Endothelial cell of umbilical vein (primary cell): ENCODE measurements around the gene RTN1. TPM values are rescaled to one million over a fixed set of nuclear protein-coding genes. Genes with fewer than 3 reads are reported as not detected.

Experiments used
- BruUV-seq: library from RNA; stranded (reverse); fragments of 400-500 nt; replicated peaks from 2 replicates; lab custom pipeline; 2021; lab: Mats Ljungman, UMichigan
- CTCF ChIA-PET: fragments of 300-600, 350-600 bp; sonication (Branson Sonifier 250); formaldehyde crosslinking; loops from one replicate; lab custom pipeline; 2021; ENCODE audit warnings: antibody characterized with exemption, inconsistent platforms; lab: Charles Lee
- POLR2A ChIA-PET: fragments of 300-600, 350-600 bp; sonication (Branson Sonifier 250); formaldehyde crosslinking; loops from one replicate; lab custom pipeline; 2021; ENCODE audit warnings: antibody characterized with exemption, inconsistent platforms; lab: Charles Lee
- DNase-seq: peaks from one replicate; pipeline ENCODE4 v3.0.0-alpha.2; 2011; ENCODE audit warnings: low read depth, low spot score
- FAIRE-seq: peaks from 2 replicates; lab custom pipeline; 2011; peaks lifted over from hg19 to GRCh38; lab: Jason Lieb, UNC
- H2AFZ ChIP-seq: 2 replicates; pipeline ENCODE4 v1.6.0; 2012; ENCODE audit warnings: low read depth, low read length, control low read depth, inconsistent platforms
- H3K27ac ChIP-seq: 2 replicates; pipeline ENCODE4 v1.5.1; 2011; ENCODE audit warnings: low read depth, mild to moderate bottlenecking, control low read depth, low read length, moderate library complexity; ENCODE audit not compliant: insufficient read depth
- H3K27me3 ChIP-seq, 2 experiments: 2 replicates each; pipeline versions ENCODE4 v1.6.0 to v1.6.1; 2011; ENCODE audit warnings: low read length in 2 of 2, mixed read lengths in 1 of 2; ENCODE audit not compliant: control insufficient read depth in 2 of 2, insufficient read depth in 2 of 2
- H3K36me3 ChIP-seq, 2 experiments: 2 replicates in 1 of 2; 3 replicates in 1 of 2; pipeline ENCODE4 v1.5.1; 2011; ENCODE audit warnings: low read length in 2 of 2, mild to moderate bottlenecking in 1 of 2, moderate library complexity in 1 of 2; ENCODE audit not compliant: control insufficient read depth in 2 of 2, insufficient read depth in 2 of 2; ENCODE audit errors: extremely low read depth in 1 of 2
- H3K4me1 ChIP-seq: 3 replicates; pipeline ENCODE4 v1.5.1; 2011; ENCODE audit warnings: mild to moderate bottlenecking, low read length; ENCODE audit not compliant: control insufficient read depth, insufficient read depth; ENCODE audit errors: extremely low read depth
- H3K4me2 ChIP-seq: 2 replicates; pipeline ENCODE4 v1.6.1; 2011; ENCODE audit warnings: low read length, control low read depth, mixed read lengths; ENCODE audit not compliant: insufficient read depth
- H3K4me3 ChIP-seq, 3 experiments: fragments of 200-600 bp in 1 of 3; sonication (generic), shearing (Covaris generic) in 1 of 3; replicated peaks in 1 of 3; 2 replicates each; pipeline ENCODE4 v1.5.1; 2011 to 2016; ENCODE audit warnings: control low read depth in 3 of 3, low read length in 3 of 3, mild to moderate bottlenecking in 2 of 3, inconsistent platforms in 1 of 3, low read depth in 1 of 3, moderate library complexity in 1 of 3; ENCODE audit not compliant: insufficient read depth in 1 of 3
- H3K79me2 ChIP-seq: 2 replicates; pipeline ENCODE4 v1.6.0; 2012; ENCODE audit warnings: low read length, inconsistent platforms; ENCODE audit not compliant: control insufficient read depth, insufficient read depth
- H3K9ac ChIP-seq: replicated peaks from 2 replicates; pipeline ENCODE3; 2011; ENCODE audit warnings: low read length, control low read depth; ENCODE audit not compliant: insufficient read depth; ENCODE audit errors: extremely low read depth
- H3K9me1 ChIP-seq: replicated peaks from 3 replicates; pipeline ENCODE4 v1.6.0; 2011; ENCODE audit warnings: mild to moderate bottlenecking, low read length; ENCODE audit not compliant: control insufficient read depth, insufficient read depth; ENCODE audit errors: extremely low read depth
- H3K9me3 ChIP-seq: replicated peaks from 2 replicates; pipeline ENCODE4 v1.5.1; 2012; ENCODE audit warnings: low read length, inconsistent platforms; ENCODE audit not compliant: control insufficient read depth, insufficient read depth
- H4K20me1 ChIP-seq: replicated peaks from 2 replicates; pipeline ENCODE3; 2011; ENCODE audit warnings: mild to moderate bottlenecking, low read length; ENCODE audit not compliant: control insufficient read depth, insufficient read depth; ENCODE audit errors: extremely low read depth
- CTCF ChIP-seq, 2 donors: IDR thresholded peaks; 1 replicate in 1 of 2; 2 replicates in 1 of 2; pipeline ENCODE4 v1.5.1; 2011; ENCODE audit warnings: low read length in 2 of 2, mild to moderate bottlenecking in 2 of 2, moderate library complexity in 2 of 2, control low read depth in 1 of 2, inconsistent platforms in 1 of 2, low read depth in 1 of 2; ENCODE audit not compliant: insufficient read depth in 1 of 2; ENCODE audit errors: extremely low read depth in 1 of 2
- EZH2 ChIP-seq: IDR thresholded peaks from 2 replicates; pipeline ENCODE4 v1.6.1; 2012; ENCODE audit warnings: borderline replicate concordance, low read depth, mild to moderate bottlenecking, moderate library complexity, low read length, inconsistent platforms; ENCODE audit not compliant: severe bottlenecking
- FOS ChIP-seq: IDR thresholded peaks from 2 replicates; pipeline ENCODE4 v1.6.1; 2011; ENCODE audit warnings: mild to moderate bottlenecking, low read length, moderate library complexity, borderline replicate concordance; ENCODE audit not compliant: insufficient read depth
- GATA2 ChIP-seq: IDR thresholded peaks from 2 replicates; pipeline ENCODE4 v1.7.0; 2011; ENCODE audit warnings: low read depth, mild to moderate bottlenecking, moderate library complexity, mixed read lengths, low read length; ENCODE audit not compliant: insufficient read length, insufficient read depth
- JUN ChIP-seq: IDR thresholded peaks from 2 replicates; pipeline ENCODE4 v1.6.1; 2011; ENCODE audit warnings: borderline replicate concordance, low read depth; ENCODE audit not compliant: insufficient read length, insufficient read depth
- MYC ChIP-seq: IDR thresholded peaks from one replicate; pipeline ENCODE4 v1.6.1; 2011; ENCODE audit warnings: mild to moderate bottlenecking, low read depth, low read length
- POLR2A ChIP-seq: IDR thresholded peaks from 2 replicates; pipeline ENCODE4 v1.6.1; 2012; ENCODE audit warnings: low read depth, mild to moderate bottlenecking, control low read depth, low read length
- POLR2AphosphoS5 ChIP-seq: IDR thresholded peaks from 2 replicates; pipeline ENCODE4 v1.6.1; 2012; ENCODE audit warnings: low read depth, mild to moderate bottlenecking, control low read depth, low read length, moderate library complexity; ENCODE audit not compliant: insufficient read depth
- dilution Hi-C: fragments of 300-500 bp; cut with MboI; formaldehyde crosslinking; loops from one replicate; pipeline ENCODE4 v1.15.0; 2019; ENCODE audit warnings: low sequenced_read_pairs; ENCODE audit not compliant: extremely low pct_ligation_motif_present
- intact Hi-C: fragments of 100-400 bp; cut with micrococcal nuclease; formaldehyde crosslinking; loops from one replicate; pipeline ENCODE4 v1.10.0; 2022
- polyA plus RNA-seq, 4 experiments: library from polyadenylated mRNA; depleted of rRNA in 3 of 4; stranded (reverse) in 3 of 4; unstranded in 1 of 4; fragments of >200 nt; gene quantifications; 2 replicates each; pipeline versions ENCODE4 v1.2.1 to v1.2.3, GENCODE V29; 2011 to 2012; ENCODE audit warnings: missing spikeins in 1 of 4
- total RNA-seq: library from RNA; stranded (reverse); gene quantifications from 2 replicates; pipeline ENCODE4 v1.2.3, GENCODE V29; 2021
- TF ChIP-seq, protein P1 (sequence below): IDR thresholded peaks from 2 replicates; pipeline ENCODE4 v1.6.1; 2011; ENCODE audit not compliant: insufficient read depth, insufficient read length

The RTN1 gene
- total and polyA plus RNA-seq, 2 donors (not counting 3 experiments of a cell fraction or from before 2014, with no cell fraction given) = 0.10 to 0.29 TPM

- Histone ChIP-seq H3K27me3 (peaks cover 0 to 3% of the 10 kb centered on the region in 2 experiments), H3K4me3 (no peak overlapping the region), H3K36me3 (no peaks in the 10 kb centered on the region), H3K27ac (no peak overlapping the region), H3K4me2 (no peak overlapping the region), H4K20me1 (no peaks in the 10 kb centered on the region), H3K79me2 (no peaks in the 10 kb centered on the region), H3K4me1 (no peaks in the 10 kb centered on the region), H2AFZ (no peak overlapping the region), H3K9me1 (no peaks in the 10 kb centered on the region), H3K9ac (no peak overlapping the region), H3K9me3 (no peaks in the 10 kb centered on the region)
- TF ChIP-seq EZH2 = no peak
- no peak for TF ChIP-seq JUN
- no peak for TF ChIP-seq POLR2A
- no peak for TF ChIP-seq GATA2
- no peak for TF ChIP-seq MYC
- no peak for TF ChIP-seq CTCF (IDR thresholded peaks at IDR 0.05; ENCODE audit: extremely low read depth in 1 of 2, insufficient read depth in 1 of 2, low read depth in 1 of 2, low read length in 2 of 2)
- no peak for TF ChIP-seq FOS
- TF ChIP-seq, protein P1, sequence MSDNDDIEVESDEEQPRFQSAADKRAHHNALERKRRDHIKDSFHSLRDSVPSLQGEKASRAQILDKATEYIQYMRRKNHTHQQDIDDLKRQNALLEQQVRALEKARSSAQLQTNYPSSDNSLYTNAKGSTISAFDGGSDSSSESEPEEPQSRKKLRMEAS = no peak
- no peak for TF ChIP-seq POLR2AphosphoS5
- no peak for DNase-seq
- intact Hi-C loops (no loop called here), dilution Hi-C loops (no loop called here)
- ChIA-PET CTCF (interaction anchor here (2.5 kb wide), 1 partner anchor 33 kb away, joined by 6 read pairs; no protein-coding TSS in a partner anchor), POLR2A (no interaction called here)
- FAIRE-seq = no peak
- no TSS peak for BruUV-seq
Observed at GRCh38 chr14:59600211-59600945, 270.2 kb downstream of the RTN1 start.
